ENCODE results near the gene SYS1. TPM values are rescaled to one million over a fixed set of nuclear protein-coding genes. Genes with fewer than 3 reads are reported as not detected.

Gene SYS1
- total and polyA plus RNA-seq, 11 donors, result 12.6 to 68.8 (median 23.0) TPM

DNA sequence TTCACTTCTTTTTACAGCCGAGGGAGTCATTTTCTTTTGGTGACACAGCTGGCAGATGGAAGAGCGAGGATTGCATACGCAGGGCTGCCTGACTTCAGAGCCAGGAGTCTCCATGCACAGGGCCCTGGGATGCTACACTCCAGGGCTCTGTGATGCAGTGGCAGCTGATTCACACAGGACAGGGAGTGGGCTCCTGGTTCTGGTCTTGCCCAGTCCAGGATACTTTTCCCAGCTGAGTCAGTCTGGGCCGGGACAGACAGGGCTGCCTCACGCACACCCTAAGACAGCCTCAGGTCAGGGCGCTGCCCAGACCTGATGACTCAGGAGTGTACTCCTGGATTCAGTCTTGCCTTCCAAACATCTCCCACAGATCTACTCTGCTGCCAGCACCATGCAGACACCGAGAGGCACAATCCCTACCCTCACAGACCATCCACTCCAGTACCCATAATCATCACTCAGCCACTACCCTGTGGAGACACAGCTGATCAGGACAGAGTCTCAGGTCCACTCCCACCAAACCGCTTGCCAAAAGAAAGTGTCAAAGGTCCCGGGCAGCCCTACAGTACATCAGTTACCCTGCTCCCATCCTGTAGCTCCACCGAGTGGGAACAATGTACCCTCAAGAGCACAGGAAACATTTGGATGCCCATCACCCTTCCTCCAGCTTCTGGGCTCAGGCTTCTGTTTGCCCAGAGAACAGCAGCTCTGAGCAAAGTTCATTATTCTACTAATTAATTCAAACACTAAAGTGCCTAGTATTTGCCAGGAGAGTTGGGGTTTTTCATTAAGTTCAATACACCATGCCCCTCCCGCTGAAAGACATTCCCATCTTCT lies 26.2 kb upstream of the SYS1 start:
- TF ChIP-seq POLR2A (IDR thresholded peaks at IDR 0.05), result no peak
- TF ChIP-seq, protein P1, sequence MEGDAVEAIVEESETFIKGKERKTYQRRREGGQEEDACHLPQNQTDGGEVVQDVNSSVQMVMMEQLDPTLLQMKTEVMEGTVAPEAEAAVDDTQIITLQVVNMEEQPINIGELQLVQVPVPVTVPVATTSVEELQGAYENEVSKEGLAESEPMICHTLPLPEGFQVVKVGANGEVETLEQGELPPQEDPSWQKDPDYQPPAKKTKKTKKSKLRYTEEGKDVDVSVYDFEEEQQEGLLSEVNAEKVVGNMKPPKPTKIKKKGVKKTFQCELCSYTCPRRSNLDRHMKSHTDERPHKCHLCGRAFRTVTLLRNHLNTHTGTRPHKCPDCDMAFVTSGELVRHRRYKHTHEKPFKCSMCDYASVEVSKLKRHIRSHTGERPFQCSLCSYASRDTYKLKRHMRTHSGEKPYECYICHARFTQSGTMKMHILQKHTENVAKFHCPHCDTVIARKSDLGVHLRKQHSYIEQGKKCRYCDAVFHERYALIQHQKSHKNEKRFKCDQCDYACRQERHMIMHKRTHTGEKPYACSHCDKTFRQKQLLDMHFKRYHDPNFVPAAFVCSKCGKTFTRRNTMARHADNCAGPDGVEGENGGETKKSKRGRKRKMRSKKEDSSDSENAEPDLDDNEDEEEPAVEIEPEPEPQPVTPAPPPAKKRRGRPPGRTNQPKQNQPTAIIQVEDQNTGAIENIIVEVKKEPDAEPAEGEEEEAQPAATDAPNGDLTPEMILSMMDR (IDR thresholded peaks at IDR 0.05), result no peak
- Histone ChIP-seq H3K4me3 (no peak overlapping the region), H3K27me3 (no peaks in the 10 kb centered on the region), H3K4me1 (peaks cover 6 to 62% (median 45%) of the 10 kb centered on the region in 12 donors), H3K9me3 (no peaks in the 10 kb centered on the region), H3K36me3 (peaks cover 0 to 39% (median 32%) of the 10 kb centered on the region in 9 donors), H3K27ac (peak overlapping the region; percentile 77 to 97 (median 95))
- DNase-seq, result peak in 2 of 5 donors; percentile 19 to 52
- 50 to 59% (median 58%) methylated on average over 11 of the region's 11 CpGs for WGBS, 4 donors
- peak in 3 of 4 donors; percentile 38 to 58 (median 49) for ATAC-seq
- intact Hi-C loops (cut with DNase I), result no loop called here

DNA sequence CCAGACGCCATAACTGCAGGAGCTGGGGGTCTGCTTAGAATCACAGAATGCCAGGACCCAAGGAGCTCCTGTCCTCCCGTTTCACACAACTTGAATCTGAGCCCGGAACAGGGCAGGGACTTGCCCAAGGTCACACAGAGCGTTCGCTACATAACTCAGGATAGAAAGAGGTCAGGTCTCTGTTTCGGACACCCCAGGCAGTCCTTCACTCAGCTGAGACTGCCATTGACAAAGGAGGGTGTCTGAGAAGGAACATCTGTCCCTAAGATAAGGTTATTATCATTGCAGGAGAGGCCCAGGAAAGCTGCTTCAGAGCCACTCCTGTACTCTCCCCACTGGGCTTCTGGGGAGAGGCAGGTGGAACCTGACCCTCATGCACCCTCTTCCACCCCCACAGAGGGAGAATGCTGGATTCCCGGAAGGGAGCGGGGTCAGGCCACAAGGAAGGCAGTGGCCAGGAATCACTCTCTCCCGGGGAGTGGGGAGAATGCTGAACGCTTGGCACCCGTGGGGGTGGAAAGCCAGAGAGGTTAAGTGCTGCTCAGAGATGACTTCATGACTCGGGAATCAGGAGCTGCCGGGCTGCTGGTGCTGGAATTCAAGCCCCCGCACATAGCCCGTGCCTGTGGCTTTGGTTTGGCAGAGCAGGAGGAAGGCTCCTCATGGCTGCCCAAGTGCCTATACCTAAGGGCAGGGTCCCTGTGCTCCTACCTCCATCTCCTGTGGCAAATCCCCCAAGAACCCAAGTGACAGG lies 25.4 kb upstream of the SYS1 start:
- TF ChIP-seq, protein P1 (IDR thresholded peaks at IDR 0.05), result no peak
- peak in 1 of 2 donors; percentile 41 for TF ChIP-seq POLR2A (IDR thresholded peaks at IDR 0.05)
- Histone ChIP-seq H3K9me3 (no peaks in the 10 kb centered on the region), H3K4me3 (no peak overlapping the region), H3K4me1 (peaks cover 6 to 69% (median 51%) of the 10 kb centered on the region in 12 donors), H3K27ac (peak overlapping the region; percentile 77 to 97 (median 95)), H3K27me3 (no peaks in the 10 kb centered on the region), H3K36me3 (peaks cover 0 to 31% (median 25%) of the 10 kb centered on the region in 9 donors)
- intact Hi-C loops (cut with DNase I), result no loop called here
- DNase-seq (peak; percentile 53 to 84 (median 68)), ATAC-seq (peak; percentile 27 to 57 (median 44))
- WGBS, 4 donors, result 35 to 55% (median 39%) methylated on average over 11 to 15 of the region's 15 CpGs

DNA sequence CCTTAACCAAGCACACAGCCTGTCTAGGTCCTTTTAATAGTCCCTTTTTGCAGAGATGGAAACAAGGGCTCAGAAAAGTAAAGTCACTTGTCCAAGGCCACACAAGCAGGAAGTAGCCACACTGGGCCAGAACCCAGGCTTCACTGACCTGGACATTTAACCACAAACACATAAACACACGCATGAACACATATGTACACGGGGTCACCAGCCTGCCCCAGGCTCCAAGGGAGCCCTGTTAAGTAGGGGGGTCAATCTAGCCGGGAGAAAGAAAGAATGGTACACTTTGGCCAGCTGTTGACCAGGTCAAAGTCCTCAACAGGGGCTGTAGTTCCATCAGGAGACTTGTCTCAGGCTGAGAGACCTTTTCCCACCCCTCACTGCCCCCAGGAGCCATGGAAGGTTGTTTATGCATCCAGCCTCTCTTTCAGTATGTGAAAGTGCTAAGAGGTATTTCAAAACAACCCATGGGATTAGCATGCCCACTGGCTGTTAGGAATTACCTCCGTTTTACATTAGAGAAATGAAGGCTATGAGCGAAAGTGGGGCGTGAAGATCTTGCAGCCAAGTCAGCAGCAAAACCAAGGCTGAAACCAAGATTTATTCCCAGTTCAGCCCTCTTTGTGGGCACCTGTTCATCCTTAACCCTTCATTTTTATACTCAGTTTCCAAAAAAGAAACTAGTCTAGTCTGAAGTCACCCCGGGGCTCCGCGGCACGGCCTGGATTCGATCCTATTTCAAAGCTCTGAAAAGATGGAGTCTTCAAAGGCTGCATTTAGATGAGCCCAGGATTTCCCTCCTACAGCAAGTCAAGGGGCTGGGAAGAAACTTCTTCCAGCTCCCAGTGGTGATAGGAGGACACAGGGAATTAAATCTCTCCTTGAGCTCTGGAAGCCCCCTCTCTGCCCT lies 24.6 kb upstream of the SYS1 start:
- intact Hi-C loops (cut with DNase I), result no loop called here
- H3K9me3 ChIP-seq, result no peaks in the 10 kb centered on the region
- peak overlapping the region; percentile 77 to 97 (median 95) for H3K27ac ChIP-seq
- peaks cover 7 to 78% (median 59%) of the 10 kb centered on the region in 12 donors for H3K4me1 ChIP-seq
- no peak overlapping the region for H3K4me3 ChIP-seq
- 81 to 89% (median 82%) methylated on average over 10 to 11 of the region's 11 CpGs for WGBS, 4 donors
- DNase-seq, result no peak
- no peak for ATAC-seq
- no peaks in the 10 kb centered on the region for H3K27me3 ChIP-seq
- TF ChIP-seq, protein P1 (IDR thresholded peaks at IDR 0.05), result no peak
- TF ChIP-seq POLR2A (IDR thresholded peaks at IDR 0.05), result peak in 1 of 2 donors; percentile 1
- H3K36me3 ChIP-seq, result peaks cover 0 to 23% (median 16%) of the 10 kb centered on the region in 9 donors

All from heart left ventricle (tissue), 16 donors.